HG02571 (cell line): ENCODE data around the gene SEC16A.

Experiments
- ATAC-seq: cut with Tn5 transposase; IDR thresholded peaks from one replicate; pipeline ENCODE4 v1.9.1; 2021; ENCODE audit warnings: mild to moderate bottlenecking, moderate library complexity; ENCODE audit not compliant: unreplicated experiment

Gene SEC16A

GRCh38 chr9:136486823-136487620 lies 4.2 kb upstream of the SEC16A start:
- no peak for ATAC-seq

- ATAC-seq: no peak
Measured at GRCh38 chr9:136486131-136486530, 3.3 kb upstream of the SEC16A start.

GRCh38 chr9:136485049-136486045 lies 2.5 kb upstream of the SEC16A start:
- no peak for ATAC-seq

- no peak for ATAC-seq
Measured at GRCh38 chr9:136484153-136485048, 1.6 kb upstream of the SEC16A start.

- ATAC-seq: peak; percentile 59
Measured at GRCh38 chr9:136483589-136484152, 831 bp upstream of the SEC16A start.

GRCh38 chr9:136482046-136482792 lies 621 bp downstream of the SEC16A start:
- ATAC-seq: no peak

GRCh38 chr9:136481558-136481957 lies 1.3 kb downstream of the SEC16A start:
- ATAC-seq: no peak

- ATAC-seq: no peak
Measured at GRCh38 chr9:136476369-136477150, 6.3 kb downstream of the SEC16A start.

GRCh38 chr9:136474974-136475865 lies 7.6 kb downstream of the SEC16A start:
- no peak for ATAC-seq

- no peak for ATAC-seq
Measured at GRCh38 chr9:136474021-136474640, 8.7 kb downstream of the SEC16A start.

- ATAC-seq: no peak
Measured at GRCh38 chr9:136473354-136473721, 9.5 kb downstream of the SEC16A start.

- no peak for ATAC-seq
Measured at GRCh38 chr9:136472640-136473353, 10.0 kb downstream of the SEC16A start.

GRCh38 chr9:136471802-136472487 lies 10.9 kb downstream of the SEC16A start:
- no peak for ATAC-seq

GRCh38 chr9:136470792-136471469 lies 11.9 kb downstream of the SEC16A start:
- no peak for ATAC-seq

- ATAC-seq: no peak
Measured at GRCh38 chr9:136470356-136470755, 12.5 kb downstream of the SEC16A start.

- no peak for ATAC-seq
Measured at GRCh38 chr9:136467766-136468165, 15.1 kb downstream of the SEC16A start.
